Gastrocnemius medialis (tissue), 4 donors: ENCODE data around the gene HUWE1.

Source experiments
- CTCF ChIP-seq, 5 experiments: fragments of 450-650 bp in 3 of 5; fragments of 200-600 bp in 2 of 5; sonication (generic) in 2 of 5; IDR thresholded peaks in 4 of 5; conservative IDR thresholded peaks in 1 of 5; 1 replicate in 4 of 5; 2 replicates in 1 of 5; pipeline ENCODE4 v1.5.1; 2016 to 2019; ENCODE audit warnings: antibody characterized with exemption in 5 of 5, mild to moderate bottlenecking in 3 of 5, moderate library complexity in 3 of 5
- POLR2A ChIP-seq, 2 donors: fragments of 450-650 bp; IDR thresholded peaks; one replicate each; pipeline ENCODE4 v1.6.1; 2017; ENCODE audit warnings: antibody characterized with exemption in 2 of 2, mild to moderate bottlenecking in 2 of 2, moderate library complexity in 2 of 2

DNA sequence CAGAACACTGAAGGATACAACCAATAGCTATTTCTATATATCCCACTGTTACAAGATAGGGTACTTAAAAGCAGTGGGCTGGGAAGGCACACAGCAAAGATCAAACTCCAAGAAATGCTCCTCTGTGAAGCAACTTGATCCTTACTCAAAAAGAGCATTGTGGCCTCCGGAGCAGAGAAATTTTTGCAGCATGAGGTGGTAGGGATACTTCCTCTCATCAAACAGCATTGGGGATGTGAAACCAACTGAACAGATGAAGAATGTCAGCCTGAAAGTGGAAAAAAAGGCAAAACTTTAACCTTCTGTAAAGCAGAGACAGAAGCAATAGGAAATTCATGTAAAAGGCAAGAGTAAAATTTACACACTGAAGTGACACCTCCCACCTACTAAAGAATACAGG lies 92.2 kb downstream of the HUWE1 start:
- TF ChIP-seq POLR2A (IDR thresholded peaks at IDR 0.05) = no peak
- no peak for TF ChIP-seq CTCF (IDR thresholded peaks at IDR 0.05 in 4 of 5, conservative IDR thresholded peaks at IDR 0.05 in 1 of 5)
